ENCODE data around the gene KRTAP9-8.
"Not testable (repeated sequence)": the region's sequence is repeated elsewhere in the genome, so short reads cannot be mapped to it uniquely, and the experiment has no call there.

Gene KRTAP9-8

GRCh38 chr17:41255381-41256290, 17.8 kb downstream of the KRTAP9-8 start, which contains the start of gene KRTAP9-9:
TSS of gene KRTAP9-9 (plus strand) at chr17:41255384.
- DNase-seq = not testable (repeated sequence)

- no peak for DNase-seq
Observed at GRCh38 chr17:41256291-41256685, 18.5 kb downstream of the KRTAP9-8 start.

- no peak for DNase-seq
Observed at GRCh38 chr17:41258406-41258805, 20.6 kb downstream of the KRTAP9-8 start.

- no peak for DNase-seq
Observed at GRCh38 chr17:41263212-41263611, 25.4 kb downstream of the KRTAP9-8 start.

- DNase-seq = no peak
Observed at GRCh38 chr17:41264599-41264998, 26.8 kb downstream of the KRTAP9-8 start.

- no peak for DNase-seq
Observed at GRCh38 chr17:41265078-41265477, 27.3 kb downstream of the KRTAP9-8 start, which contains the start of gene KRTAP9-6. TSS of gene KRTAP9-6 (plus strand) at chr17:41265378. CDS start at chr17:41265378, 0 bp downstream.

GRCh38 chr17:41267711-41268110, 29.9 kb downstream of the KRTAP9-8 start:
- no peak for DNase-seq

- DNase-seq = not testable (repeated sequence)
Observed at GRCh38 chr17:41271323-41271722, 33.5 kb downstream of the KRTAP9-8 start.

- no peak for DNase-seq
Observed at GRCh38 chr17:41271858-41272257, 34.1 kb downstream of the KRTAP9-8 start.

- DNase-seq = not testable (repeated sequence)
Observed at GRCh38 chr17:41275648-41276190, 37.9 kb downstream of the KRTAP9-8 start, which contains the start of gene KRTAP9-7. TSS of gene KRTAP9-7 (plus strand) at chr17:41275698. CDS start at chr17:41275698, 0 bp downstream.

GRCh38 chr17:41278176-41278955, 40.6 kb downstream of the KRTAP9-8 start:
- no peak for DNase-seq

GRCh38 chr17:41284043-41284442, 46.2 kb downstream of the KRTAP9-8 start:
- DNase-seq = no peak

- no peak for DNase-seq
Observed at GRCh38 chr17:41284546-41284945, 46.7 kb downstream of the KRTAP9-8 start.

- no peak for DNase-seq
Observed at GRCh38 chr17:41287050-41287449, 49.3 kb downstream of the KRTAP9-8 start.
